ENCODE results near the gene TSHZ1.
"Not testable (repeated sequence)": the region's sequence is repeated elsewhere in the genome, so short reads cannot be mapped to it uniquely, and the experiment has no call there.

TSHZ1 gene

DNA sequence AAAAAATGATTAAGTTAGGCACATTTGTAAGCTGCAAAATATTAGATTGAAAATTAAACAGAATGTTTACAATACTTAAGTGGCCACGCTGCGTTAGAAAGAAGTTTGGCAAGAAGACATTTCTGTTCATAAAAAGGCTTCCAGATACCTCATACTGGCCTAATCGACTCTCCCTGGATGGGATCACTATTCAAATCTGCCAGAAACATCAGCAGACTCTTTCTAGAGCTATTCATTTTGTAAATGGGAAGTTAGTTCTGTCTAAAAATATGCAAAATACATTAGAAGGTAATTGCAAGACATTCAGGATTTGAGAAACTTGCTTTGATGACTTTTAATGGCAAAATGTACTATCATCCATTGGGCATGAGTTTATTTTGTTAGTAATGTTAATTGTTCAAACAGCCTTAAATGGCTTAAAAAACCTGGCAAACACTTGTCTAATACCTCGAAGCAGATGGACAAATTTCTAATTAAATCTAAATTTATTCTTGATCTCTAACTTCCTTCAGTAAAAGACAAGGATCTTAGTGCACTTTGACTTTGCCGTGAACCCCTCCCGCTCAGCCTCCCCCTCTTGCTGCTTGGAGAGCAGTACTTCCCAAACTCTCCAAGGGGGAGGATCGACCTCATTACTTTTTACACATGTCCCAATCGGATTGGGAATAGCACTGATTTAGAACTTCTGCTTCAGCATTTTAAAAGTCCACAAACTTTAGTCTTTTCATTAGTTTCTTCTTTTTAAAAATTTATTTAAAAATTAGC, 113.4 kb downstream of the TSHZ1 start:
- no peak for DNase-seq (ENCODE audit: low read depth)
- TF ChIP-seq, protein P1, sequence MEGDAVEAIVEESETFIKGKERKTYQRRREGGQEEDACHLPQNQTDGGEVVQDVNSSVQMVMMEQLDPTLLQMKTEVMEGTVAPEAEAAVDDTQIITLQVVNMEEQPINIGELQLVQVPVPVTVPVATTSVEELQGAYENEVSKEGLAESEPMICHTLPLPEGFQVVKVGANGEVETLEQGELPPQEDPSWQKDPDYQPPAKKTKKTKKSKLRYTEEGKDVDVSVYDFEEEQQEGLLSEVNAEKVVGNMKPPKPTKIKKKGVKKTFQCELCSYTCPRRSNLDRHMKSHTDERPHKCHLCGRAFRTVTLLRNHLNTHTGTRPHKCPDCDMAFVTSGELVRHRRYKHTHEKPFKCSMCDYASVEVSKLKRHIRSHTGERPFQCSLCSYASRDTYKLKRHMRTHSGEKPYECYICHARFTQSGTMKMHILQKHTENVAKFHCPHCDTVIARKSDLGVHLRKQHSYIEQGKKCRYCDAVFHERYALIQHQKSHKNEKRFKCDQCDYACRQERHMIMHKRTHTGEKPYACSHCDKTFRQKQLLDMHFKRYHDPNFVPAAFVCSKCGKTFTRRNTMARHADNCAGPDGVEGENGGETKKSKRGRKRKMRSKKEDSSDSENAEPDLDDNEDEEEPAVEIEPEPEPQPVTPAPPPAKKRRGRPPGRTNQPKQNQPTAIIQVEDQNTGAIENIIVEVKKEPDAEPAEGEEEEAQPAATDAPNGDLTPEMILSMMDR (IDR thresholded peaks at IDR 0.05; ENCODE audit: low read depth, low read length) = no peak
- TF ChIP-seq MYC (IDR thresholded peaks at IDR 0.05; ENCODE audit: low read depth, low read length) = no peak
- no peak for TF ChIP-seq POLR2A (IDR thresholded peaks at IDR 0.05; ENCODE audit: extremely low read depth, insufficient read length)
- TF ChIP-seq, protein P2, sequence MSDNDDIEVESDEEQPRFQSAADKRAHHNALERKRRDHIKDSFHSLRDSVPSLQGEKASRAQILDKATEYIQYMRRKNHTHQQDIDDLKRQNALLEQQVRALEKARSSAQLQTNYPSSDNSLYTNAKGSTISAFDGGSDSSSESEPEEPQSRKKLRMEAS (IDR thresholded peaks at IDR 0.05; ENCODE audit: low read depth, low read length) = no peak
- no peak overlapping the region for H3K4me3 ChIP-seq (ENCODE audit: low read depth, low read length)

DNA sequence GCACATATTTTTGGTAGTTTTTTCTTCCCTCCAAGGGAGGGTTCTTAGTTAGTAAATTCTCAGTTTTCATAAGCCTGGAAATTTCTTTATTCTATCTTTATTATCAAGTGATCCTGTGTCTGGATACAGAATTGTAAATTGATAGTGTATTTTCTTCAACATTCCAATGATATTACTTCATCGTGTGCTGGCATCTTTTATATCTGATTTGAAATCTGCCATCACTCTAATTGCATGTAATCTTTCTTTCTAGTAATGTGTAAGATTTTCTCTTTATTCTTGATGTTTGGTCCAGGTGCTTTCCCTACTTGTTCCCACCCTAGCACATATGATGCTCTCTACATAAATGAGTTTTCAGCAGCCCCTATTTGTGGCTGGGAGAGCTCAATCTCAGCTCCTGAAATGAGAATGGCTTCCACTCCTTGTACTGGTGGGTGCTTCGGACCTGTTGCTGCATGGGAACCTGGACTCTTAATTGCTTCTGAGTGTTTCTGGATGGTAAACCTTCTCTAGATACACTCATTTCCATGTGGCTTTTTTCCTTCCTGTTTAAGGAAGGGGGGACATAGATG, 114.2 kb downstream of the TSHZ1 start:
- no peak overlapping the region for H3K4me3 ChIP-seq (ENCODE audit: low read depth, low read length)
- TF ChIP-seq POLR2A (IDR thresholded peaks at IDR 0.05; ENCODE audit: extremely low read depth, insufficient read length) = no peak
- no peak for TF ChIP-seq MYC (IDR thresholded peaks at IDR 0.05; ENCODE audit: low read depth, low read length)
- TF ChIP-seq, protein P1 (IDR thresholded peaks at IDR 0.05; ENCODE audit: low read depth, low read length) = no peak
- TF ChIP-seq, protein P2 (IDR thresholded peaks at IDR 0.05; ENCODE audit: low read depth, low read length) = no peak
- no peak for DNase-seq (ENCODE audit: low read depth)

DNA sequence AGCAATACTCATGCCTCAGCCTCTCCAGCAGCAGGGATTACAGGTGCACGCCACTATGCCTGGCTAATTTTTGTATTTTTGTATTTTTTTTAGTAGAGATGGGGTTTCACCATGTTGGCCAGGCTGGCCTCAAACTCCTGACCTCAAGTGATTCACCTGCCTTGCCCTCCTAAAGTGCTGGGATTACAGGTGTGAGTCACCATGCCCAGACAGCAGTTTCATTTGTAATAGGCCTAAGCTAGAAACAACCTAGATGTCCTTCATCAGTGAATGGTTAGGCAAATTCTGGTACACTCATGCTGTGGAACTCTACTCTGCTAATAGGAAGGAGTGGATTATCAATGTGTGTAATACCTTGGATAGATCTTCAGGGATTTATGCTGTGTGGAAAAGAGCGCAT, 119.2 kb downstream of the TSHZ1 start:
- not testable (repeated sequence) for DNase-seq (ENCODE audit: low read depth); H3K4me3 ChIP-seq (ENCODE audit: low read depth, low read length)

DNA sequence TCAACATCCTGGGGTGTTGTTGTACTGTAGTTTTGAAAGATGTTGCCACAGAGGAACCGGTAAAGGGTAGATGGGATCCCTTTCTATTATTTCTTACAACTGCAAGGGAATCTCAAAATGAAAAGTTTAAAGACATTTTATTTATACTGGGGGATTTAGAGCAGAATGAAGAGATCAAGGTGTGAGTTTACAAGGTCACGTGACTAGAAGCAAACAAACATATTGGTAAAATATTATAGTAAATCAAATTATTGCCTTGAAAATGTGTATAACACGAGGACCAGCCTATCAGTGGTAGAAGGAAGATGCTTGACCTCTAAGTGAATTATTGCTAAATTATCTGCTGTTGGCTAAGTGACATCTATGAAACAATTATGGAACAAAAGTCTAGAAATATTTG, 119.7 kb downstream of the TSHZ1 start:
- no peak overlapping the region for H3K4me3 ChIP-seq (ENCODE audit: low read depth, low read length)
- TF ChIP-seq POLR2A (IDR thresholded peaks at IDR 0.05; ENCODE audit: extremely low read depth, insufficient read length) (no peak), MYC (IDR thresholded peaks at IDR 0.05; ENCODE audit: low read depth, low read length) (no peak)
- TF ChIP-seq, protein P1 (IDR thresholded peaks at IDR 0.05; ENCODE audit: low read depth, low read length) = no peak
- TF ChIP-seq, protein P2 (IDR thresholded peaks at IDR 0.05; ENCODE audit: low read depth, low read length) = no peak
- no peak for DNase-seq (ENCODE audit: low read depth)

DNA sequence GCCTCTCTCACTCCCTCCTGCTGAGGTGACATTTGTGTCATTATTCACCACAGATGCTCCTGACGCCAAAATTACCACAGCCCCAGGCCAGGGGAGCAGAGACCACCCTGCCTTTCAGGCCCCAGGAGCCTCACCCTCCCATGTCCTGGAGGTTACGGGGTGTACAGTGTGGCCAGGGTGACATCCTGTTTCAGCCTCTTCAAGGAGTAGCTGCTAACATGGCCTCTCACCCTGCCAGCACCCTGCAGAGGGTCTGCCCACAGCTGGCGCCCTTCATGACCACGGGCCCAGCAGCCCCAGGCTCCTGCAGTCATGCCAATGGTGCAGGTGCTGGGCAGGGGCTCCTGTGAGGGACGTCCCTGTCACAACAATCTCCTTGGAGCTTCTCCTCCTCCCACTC, 124.3 kb downstream of the TSHZ1 start:
- H3K4me3 ChIP-seq (ENCODE audit: low read depth, low read length) = no peak overlapping the region
- DNase-seq (ENCODE audit: low read depth) = no peak
- TF ChIP-seq, protein P1 (IDR thresholded peaks at IDR 0.05; ENCODE audit: low read depth, low read length) = no peak
- TF ChIP-seq, protein P2 (IDR thresholded peaks at IDR 0.05; ENCODE audit: low read depth, low read length) = no peak
- TF ChIP-seq POLR2A (IDR thresholded peaks at IDR 0.05; ENCODE audit: extremely low read depth, insufficient read length) (no peak), MYC (IDR thresholded peaks at IDR 0.05; ENCODE audit: low read depth, low read length) (no peak)

DNA sequence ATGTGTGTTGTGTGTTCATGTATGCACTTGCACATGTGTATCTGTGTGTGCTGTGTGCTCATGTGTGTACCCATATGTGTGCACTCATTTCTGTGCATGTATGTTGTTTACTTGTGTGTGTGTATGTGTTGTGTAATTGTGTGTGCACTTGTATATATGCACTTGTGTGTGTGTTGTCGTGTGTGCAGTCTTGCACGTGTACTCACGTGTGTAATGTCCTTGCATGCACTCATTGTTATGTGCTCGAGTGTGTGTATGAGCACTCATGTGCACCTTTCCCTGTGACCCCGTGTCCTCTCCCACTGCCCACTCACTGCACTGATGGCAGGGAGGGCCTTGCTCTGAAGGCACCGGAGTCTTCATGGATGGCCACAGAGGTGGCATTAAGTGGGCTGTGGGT, 124.9 kb downstream of the TSHZ1 start:
- H3K4me3 ChIP-seq (ENCODE audit: low read depth, low read length) = no peak overlapping the region
- DNase-seq (ENCODE audit: low read depth) = no peak
- TF ChIP-seq MYC (IDR thresholded peaks at IDR 0.05; ENCODE audit: low read depth, low read length) = no peak
- TF ChIP-seq, protein P2 (IDR thresholded peaks at IDR 0.05; ENCODE audit: low read depth, low read length) = no peak
- no peak for TF ChIP-seq POLR2A (IDR thresholded peaks at IDR 0.05; ENCODE audit: extremely low read depth, insufficient read length)
- TF ChIP-seq, protein P1 (IDR thresholded peaks at IDR 0.05; ENCODE audit: low read depth, low read length) = no peak
